Spleen (tissue), 3 donors: ENCODE measurements around the gene HMGCR.

Experiments
- POLR2A ChIP-seq, 3 donors: fragments of 450-650 bp; IDR thresholded peaks; one replicate each; pipeline ENCODE4 v1.5.1; 2017; ENCODE audit warnings: antibody characterized with exemption in 3 of 3, mild to moderate bottlenecking in 1 of 3
- POLR2AphosphoS5 ChIP-seq, 3 donors: sonication (generic); formaldehyde crosslinking; IDR thresholded peaks; one replicate each; pipeline ENCODE4 v1.5.1; 2017; ENCODE audit warnings: antibody characterized with exemption in 3 of 3

DNA sequence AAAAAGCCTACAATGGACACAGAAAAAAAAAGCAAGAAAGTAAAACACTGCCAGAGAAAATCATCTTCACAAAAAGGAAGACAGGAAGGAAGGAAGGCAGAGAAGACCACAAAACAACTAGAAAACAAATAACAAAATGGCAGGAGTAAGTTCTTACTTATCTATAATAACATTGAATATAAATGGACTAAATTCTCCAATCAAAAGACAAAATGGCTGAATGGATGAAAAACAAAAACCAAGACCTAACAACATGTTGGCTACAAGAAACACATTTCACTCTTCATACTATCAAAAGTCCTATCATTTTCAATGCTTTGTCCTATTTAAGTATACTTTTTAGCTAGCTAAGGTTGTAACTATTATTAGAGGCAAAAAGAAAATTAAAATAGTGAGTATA is 36.9 kb upstream of the HMGCR start:
- no peak for TF ChIP-seq POLR2A (IDR thresholded peaks at IDR 0.05)
- no peak for TF ChIP-seq POLR2AphosphoS5 (IDR thresholded peaks at IDR 0.05)
